Adipose tissue (tissue), 3 donors: Measurements from ENCODE around the gene ALDH1A1. TPM values are rescaled to one million over a fixed set of nuclear protein-coding genes. Genes with fewer than 3 reads are reported as not detected.
"Not testable (repeated sequence)": the region's sequence is repeated elsewhere in the genome, so short reads cannot be mapped to it uniquely, and the experiment has no call there.

Source experiments
- H3K27ac ChIP-seq: one replicate; pipeline ENCODE4 v1.5.1; 2013; ENCODE audit warnings: low read depth, low read length
- WGBS, 3 donors: extraction: QIAGEN DNeasy Blood & Tissue Kit; methylation state at CpG; one replicate each; pipeline ENCODE4 v1.1.7; 2013; 5-methylcytosine and 5-hydroxymethylcytosine counted together
- polyA plus RNA-seq, 3 donors: library from polyadenylated mRNA; stranded (reverse); fragments of 200-250 nt; gene quantifications; one replicate each; pipeline ENCODE4 v1.2.3, GENCODE V29; 2013
- donor health status: healthy with polysubstance abuse.
- donor health status: Bipolar disorder and iron deficiency.
- donor health status: healthy.

ALDH1A1 gene
- polyA plus RNA-seq, 3 donors: 69.0 to 182 (median 115) TPM

DNA sequence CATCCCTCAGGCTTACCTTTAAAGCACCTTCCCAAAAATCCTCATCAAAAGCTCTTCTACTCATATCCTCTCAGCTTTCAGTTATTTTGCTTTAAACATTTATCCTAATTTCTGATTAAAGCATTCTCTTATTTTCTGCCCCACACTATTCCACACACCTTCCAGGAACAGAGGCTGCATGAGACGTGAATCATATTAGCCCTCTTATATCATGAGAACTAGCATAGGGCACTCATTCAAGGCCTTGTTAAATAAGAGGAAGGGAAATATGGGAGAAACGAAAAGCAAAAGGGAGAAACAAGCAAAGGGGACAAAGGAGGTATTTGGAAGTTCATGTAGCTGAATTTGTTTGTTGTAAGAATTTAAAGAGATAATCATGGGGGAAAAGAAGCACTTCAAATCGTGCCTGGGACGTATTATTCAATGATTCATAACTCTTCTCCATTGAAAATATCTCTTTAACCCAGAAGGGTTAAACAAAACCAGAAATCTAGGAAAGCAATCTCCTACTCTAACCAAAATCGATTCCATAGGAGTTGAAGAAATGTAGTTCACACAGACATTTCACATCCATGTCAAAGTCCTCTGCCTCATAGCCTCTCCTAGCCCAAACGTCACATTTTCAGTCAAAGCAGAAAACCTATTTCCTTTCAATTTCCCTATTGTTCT is 4.1 kb downstream of the ALDH1A1 start:
- H3K27ac ChIP-seq: no peak overlapping the region
- 16 to 49% (median 31%) methylated on average over 6 of the region's 6 CpGs for WGBS, 3 donors

DNA sequence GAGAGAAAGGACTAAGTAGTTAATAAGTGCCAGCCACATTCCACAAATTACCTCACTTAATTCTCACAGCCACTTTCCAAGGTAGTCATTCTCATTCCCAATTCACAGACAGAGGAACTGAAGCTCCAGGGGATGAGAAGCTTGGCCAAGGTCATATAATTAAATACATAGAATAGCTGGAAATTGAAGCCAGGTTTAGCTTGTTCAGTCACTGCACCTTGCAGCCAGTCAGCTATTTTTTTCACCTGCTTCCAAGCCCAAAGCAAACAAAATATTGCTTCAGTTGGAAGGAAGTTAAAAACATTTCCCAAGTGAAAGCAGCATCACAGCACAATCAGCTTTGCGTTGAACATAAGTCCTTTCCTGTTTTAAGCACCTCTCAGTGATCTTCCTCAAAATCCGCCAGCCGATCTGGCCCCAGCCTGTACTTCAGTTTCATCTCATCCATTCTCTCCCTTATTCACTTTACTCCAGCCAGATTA is 4.8 kb downstream of the ALDH1A1 start:
- WGBS, 3 donors: 7 to 42% (median 42%) methylated on average over 3 of the region's 3 CpGs
- no peak overlapping the region for H3K27ac ChIP-seq

DNA sequence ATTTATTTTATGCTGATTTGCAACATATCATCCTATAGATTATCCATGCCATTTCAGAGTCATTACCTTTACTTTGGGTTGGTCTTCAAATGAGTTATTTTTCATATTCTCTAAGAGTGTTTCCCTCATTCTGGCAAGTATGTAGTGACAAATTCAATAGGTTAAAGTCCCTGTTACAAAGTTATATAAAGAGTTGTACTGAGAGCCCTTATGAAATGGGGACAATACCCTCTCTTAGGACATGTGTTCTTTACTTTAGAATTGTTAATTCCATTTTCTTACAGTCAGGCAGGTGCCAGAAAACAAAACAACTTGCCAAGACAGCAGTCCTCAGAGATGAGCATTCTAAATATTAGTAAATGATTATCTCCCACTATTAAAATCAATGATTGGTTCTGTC is 6.0 kb downstream of the ALDH1A1 start:
- no peak overlapping the region for H3K27ac ChIP-seq

- H3K27ac ChIP-seq: no peak overlapping the region
- WGBS, 3 donors: 57 to 82% (median 68%) methylated on average over 3 of the region's 3 CpGs
Measured at GRCh38 chr9:72946318-72946717, 6.5 kb downstream of the ALDH1A1 start.

- 36 to 73% (median 60%) methylated on average over 3 of the region's 3 CpGs for WGBS, 3 donors
- H3K27ac ChIP-seq: no peak overlapping the region
Measured at GRCh38 chr9:72945391-72945790, 7.5 kb downstream of the ALDH1A1 start.

DNA sequence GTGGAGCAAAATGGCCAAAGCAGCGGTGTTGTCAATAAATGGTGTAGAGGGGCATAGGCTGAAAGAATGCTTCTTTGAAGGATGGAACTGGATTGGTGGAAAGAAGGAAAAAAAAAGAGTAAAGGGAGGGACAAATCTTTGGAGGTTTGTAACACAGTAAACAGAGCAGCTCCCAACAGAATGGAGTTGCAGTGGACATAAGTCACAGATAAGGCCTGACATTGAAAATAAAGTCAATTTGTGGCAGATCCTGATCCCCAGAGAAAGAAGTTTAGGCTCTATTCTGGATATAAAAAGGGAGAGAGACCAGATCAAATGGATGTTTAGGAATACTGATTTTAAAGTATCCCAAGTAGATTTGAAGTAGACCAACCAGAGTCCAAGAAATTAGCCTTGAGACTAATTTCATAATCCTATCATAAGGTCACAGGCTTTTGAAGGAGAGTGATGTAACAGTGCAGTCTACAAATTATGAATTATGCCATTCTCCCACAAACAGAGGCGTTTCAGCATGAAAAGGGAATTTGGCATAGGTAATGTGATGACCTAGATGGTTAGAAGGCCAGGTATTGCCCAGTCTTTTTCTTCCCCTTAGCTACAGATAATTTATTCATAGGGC is 8.9 kb downstream of the ALDH1A1 start:
- H3K27ac ChIP-seq: no peak overlapping the region
- 42 to 66% (median 59%) methylated on average over 2 of the region's 2 CpGs for WGBS, 3 donors

- 96 to 97% (median 97%) methylated on average over 2 of the region's 2 CpGs for WGBS, 3 donors
- H3K27ac ChIP-seq: no peak overlapping the region
Measured at GRCh38 chr9:72942451-72942850, 10.4 kb downstream of the ALDH1A1 start.

- WGBS, 3 donors: 93 to 97% (median 96%) methylated on average over 6 of the region's 6 CpGs
- H3K27ac ChIP-seq: not testable (repeated sequence)
Measured at GRCh38 chr9:72939581-72939980, 13.3 kb downstream of the ALDH1A1 start.

GRCh38 chr9:72937545-72937944 is 15.3 kb downstream of the ALDH1A1 start:
- H3K27ac ChIP-seq: no peak overlapping the region
- WGBS, 3 donors: 56 to 92% (median 82%) methylated on average over 4 of the region's 4 CpGs

- H3K27ac ChIP-seq: no peak overlapping the region
- 55 to 96% (median 88%) methylated on average over 2 of the region's 2 CpGs for WGBS, 3 donors
Measured at GRCh38 chr9:72936679-72937078, 16.2 kb downstream of the ALDH1A1 start.

- H3K27ac ChIP-seq: no peak overlapping the region
- 50 to 87% (median 84%) methylated on average over 2 of the region's 2 CpGs for WGBS, 3 donors
Measured at GRCh38 chr9:72936266-72936665, 16.6 kb downstream of the ALDH1A1 start.

DNA sequence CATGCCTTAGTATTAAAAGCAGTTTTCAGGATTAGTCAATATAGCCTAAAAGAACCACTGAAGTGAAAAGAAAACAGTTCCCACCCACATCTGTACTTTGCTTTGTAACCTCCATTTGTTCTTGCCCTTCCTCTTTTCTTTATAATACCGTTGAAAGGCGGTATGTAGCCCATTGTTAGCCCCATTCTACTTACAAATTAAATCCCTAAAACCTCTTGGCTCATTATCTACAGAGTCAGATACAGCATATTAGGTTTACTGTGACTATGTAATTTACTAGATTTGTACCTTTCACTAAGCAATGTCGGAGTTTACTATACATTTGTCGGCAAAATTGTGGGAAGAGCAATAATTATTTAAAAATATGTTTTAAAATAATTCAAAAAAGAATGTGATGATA is 17.3 kb downstream of the ALDH1A1 start:
- WGBS, 3 donors: 91 to 93% (median 92%) methylated on average over 4 of the region's 4 CpGs
- H3K27ac ChIP-seq: no peak overlapping the region

DNA sequence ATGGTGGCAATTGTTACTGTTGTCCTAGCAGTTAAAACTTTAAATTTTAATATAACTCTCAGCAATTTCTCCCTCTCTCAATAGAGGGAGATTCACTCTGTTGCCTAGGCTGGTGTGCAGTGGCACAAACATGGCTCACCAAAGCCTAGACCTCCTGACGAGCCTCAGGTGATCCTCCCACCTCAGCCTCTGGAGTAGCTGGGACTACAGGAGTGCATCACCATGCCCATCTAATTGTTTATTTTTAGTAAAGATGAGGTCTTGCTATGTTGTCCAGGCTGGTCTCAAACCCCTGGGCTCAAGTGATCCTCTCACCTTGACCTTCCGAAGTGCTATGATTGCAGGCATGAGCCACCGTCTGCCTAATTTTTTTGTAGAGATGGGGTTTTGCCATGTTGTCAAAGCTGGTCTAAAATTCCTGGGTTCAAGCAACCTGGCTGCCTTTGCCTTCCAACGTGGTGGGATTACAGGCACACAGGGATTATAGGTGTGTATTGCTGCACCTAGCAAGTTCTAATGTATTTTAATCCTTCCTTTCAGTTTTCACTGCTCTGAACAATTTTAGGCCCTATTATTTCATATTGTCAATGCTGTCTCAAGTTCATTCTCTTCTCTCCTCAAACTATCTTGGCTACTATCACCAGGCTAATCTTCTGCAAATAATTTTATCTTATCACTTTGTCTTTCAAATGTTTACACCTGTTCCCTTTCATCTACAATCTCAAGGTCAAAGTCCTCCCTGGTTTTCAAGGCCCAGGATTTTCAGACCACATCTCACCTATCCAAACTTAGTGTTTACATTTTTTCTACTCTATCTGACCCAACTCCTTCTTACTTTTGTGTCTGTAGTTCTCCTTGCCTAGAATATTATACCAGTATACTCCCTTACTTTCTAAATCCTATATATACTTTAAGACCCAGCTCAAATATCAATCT is 18.9 kb downstream of the ALDH1A1 start:
- WGBS, 3 donors: 80 to 91% (median 87%) methylated on average over 4 of the region's 4 CpGs

GRCh38 chr9:72932619-72933018 is 20.2 kb downstream of the ALDH1A1 start:
- no peak overlapping the region for H3K27ac ChIP-seq
- 66 to 80% (median 66%) methylated on average over 3 of the region's 3 CpGs for WGBS, 3 donors

More for the DNA sequence above, 18.9 kb downstream of the ALDH1A1 start:
- H3K27ac ChIP-seq: no peak overlapping the region

DNA sequence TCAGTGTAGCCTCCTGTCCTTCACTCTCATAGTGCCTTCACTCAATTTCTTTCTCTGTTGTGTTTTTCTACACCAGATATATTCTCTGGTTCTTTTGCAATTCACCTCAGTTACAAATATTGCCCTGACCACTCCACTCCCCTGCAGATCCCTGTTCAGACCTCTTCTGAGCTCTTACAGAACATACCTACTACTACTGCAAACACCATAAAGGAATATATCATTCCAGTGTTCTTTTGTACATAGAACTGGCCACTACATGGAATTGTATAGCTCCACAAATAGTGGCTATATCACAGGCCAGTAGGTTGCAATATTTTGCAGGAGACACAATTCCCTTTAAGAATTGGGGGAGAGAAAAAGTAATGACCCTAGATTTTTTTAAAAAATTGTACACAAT is 21.0 kb downstream of the ALDH1A1 start:
- H3K27ac ChIP-seq: no peak overlapping the region

- WGBS, 3 donors: 36 to 85% (median 78%) methylated on average over 1 of the region's 1 CpG
- no peak overlapping the region for H3K27ac ChIP-seq
Measured at GRCh38 chr9:72931437-72931836, 21.4 kb downstream of the ALDH1A1 start.

DNA sequence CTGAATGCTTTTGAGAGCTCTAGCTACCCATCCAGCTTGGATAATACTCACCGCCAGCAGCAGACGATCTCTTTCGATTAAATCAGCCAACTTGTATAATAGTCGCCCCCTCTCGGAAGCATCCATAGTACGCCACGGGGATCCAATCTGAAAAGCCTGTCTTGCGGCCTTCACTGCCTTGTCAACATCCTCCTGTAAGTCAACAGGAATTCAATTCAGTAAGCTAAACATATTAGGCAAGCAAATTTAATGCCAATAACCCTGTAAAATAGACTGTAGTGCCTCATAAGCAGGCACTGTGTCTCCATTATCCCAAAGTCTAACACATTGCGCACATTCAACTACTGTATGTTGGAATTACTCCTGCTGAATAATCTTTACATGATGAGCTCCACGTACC is 22.0 kb downstream of the ALDH1A1 start:
- 86 to 97% (median 97%) methylated on average over 10 of the region's 10 CpGs for WGBS, 3 donors
- H3K27ac ChIP-seq: no peak overlapping the region

DNA sequence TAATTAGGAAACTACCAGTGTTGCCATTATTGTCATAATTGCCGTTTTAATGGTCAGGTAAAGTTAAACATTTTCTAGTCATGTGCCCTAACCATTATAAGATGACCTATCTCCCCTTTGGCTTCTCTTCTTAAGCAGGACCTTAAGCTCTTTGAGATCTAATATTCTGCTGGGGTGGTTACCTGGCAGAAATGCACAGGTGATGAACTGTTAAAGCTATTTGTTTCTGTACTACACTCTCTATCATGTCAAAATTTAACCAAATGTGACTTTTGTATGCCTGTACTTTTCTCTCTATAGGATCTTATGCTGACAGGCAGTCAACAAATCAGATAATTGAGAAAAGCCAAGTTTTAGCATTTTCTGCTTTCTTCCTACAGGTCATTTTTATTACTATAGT is 23.3 kb downstream of the ALDH1A1 start:
- H3K27ac ChIP-seq: no peak overlapping the region
- WGBS, 3 donors: 80 to 93% (median 84%) methylated on average over 1 of the region's 1 CpG

DNA sequence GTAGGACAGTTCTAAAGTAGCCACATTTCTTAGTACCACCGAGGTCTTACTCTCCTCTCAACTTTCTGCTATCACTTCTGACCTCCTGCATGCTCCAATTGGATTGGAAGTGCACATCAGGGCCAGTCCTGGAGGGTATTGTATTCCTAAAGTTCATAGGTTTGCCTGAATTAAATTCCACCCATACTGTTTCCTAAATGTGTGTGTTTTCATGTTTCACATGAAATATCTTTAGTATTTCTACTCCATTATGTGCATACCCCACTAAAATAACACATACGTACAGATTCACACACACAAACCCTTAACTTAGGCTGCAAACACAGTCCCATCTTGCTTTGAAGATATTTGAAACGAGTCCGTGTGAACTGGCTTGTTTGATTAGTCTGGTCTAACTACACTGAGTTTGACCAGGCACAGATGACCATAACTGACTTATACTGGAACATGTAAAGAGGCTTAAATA is 24.8 kb downstream of the ALDH1A1 start:
- no peak overlapping the region for H3K27ac ChIP-seq
- 41 to 88% (median 86%) methylated on average over 4 of the region's 4 CpGs for WGBS, 3 donors
